ENCODE data around the gene TSHZ2. TPM values are rescaled to one million over a fixed set of nuclear protein-coding genes. Genes with fewer than 3 reads are reported as not detected.
A peak's percentile ranks its signal among the peaks of the same experiment; 100 is the strongest.

Gene TSHZ2
- total RNA-seq, 1 experiment from 2014 or later: 0.20 TPM

GRCh38 chr20:52922436-52922835 lies 49.7 kb upstream of the TSHZ2 start (continued):
- TF ChIP-seq, protein P1, sequence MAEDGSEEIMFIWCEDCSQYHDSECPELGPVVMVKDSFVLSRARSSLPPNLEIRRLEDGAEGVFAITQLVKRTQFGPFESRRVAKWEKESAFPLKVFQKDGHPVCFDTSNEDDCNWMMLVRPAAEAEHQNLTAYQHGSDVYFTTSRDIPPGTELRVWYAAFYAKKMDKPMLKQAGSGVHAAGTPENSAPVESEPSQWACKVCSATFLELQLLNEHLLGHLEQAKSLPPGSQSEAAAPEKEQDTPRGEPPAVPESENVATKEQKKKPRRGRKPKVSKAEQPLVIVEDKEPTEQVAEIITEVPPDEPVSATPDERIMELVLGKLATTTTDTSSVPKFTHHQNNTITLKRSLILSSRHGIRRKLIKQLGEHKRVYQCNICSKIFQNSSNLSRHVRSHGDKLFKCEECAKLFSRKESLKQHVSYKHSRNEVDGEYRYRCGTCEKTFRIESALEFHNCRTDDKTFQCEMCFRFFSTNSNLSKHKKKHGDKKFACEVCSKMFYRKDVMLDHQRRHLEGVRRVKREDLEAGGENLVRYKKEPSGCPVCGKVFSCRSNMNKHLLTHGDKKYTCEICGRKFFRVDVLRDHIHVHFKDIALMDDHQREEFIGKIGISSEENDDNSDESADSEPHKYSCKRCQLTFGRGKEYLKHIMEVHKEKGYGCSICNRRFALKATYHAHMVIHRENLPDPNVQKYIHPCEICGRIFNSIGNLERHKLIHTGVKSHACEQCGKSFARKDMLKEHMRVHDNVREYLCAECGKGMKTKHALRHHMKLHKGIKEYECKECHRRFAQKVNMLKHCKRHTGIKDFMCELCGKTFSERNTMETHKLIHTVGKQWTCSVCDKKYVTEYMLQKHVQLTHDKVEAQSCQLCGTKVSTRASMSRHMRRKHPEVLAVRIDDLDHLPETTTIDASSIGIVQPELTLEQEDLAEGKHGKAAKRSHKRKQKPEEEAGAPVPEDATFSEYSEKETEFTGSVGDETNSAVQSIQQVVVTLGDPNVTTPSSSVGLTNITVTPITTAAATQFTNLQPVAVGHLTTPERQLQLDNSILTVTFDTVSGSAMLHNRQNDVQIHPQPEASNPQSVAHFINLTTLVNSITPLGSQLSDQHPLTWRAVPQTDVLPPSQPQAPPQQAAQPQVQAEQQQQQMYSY (CRISPR knock-in tag; IDR thresholded peaks at IDR 0.05): no peak
- no peak for TF ChIP-seq GTF2I (CRISPR knock-in tag; conservative IDR thresholded peaks at IDR 0.05)
- TF ChIP-seq CREM (CRISPR knock-in tag; IDR thresholded peaks at IDR 0.05): no peak
- TF ChIP-seq ZBTB43 (CRISPR knock-in tag; IDR thresholded peaks at IDR 0.05): no peak

GRCh38 chr20:52923123-52923937 lies 48.8 kb upstream of the TSHZ2 start:
- Mint-ChIP-seq H3K27ac (peak overlapping the region; percentile 42; the same call in 1 of the 2 replicates), H3K9me3 (no peaks in the 10 kb centered on the region), H3K4me3 (no peak overlapping the region), H3K36me3 (no peaks in the 10 kb centered on the region; the same call in 1 of the 2 replicates), H3K27me3 (ENCODE audit: low read depth) (no peaks in the 10 kb centered on the region), H3K4me1 (peaks cover 12% of the 10 kb centered on the region)
- ATAC-seq (peak; percentile 36), DNase-seq (ENCODE audit: low spot score) (no peak)
- ChIA-PET POLR2A (no interaction called here), CTCF (no interaction called here)
- no peak for TF ChIP-seq NFYB (CRISPR knock-in tag; conservative IDR thresholded peaks at IDR 0.05; ENCODE audit: low read depth)
- TF ChIP-seq, protein P2, sequence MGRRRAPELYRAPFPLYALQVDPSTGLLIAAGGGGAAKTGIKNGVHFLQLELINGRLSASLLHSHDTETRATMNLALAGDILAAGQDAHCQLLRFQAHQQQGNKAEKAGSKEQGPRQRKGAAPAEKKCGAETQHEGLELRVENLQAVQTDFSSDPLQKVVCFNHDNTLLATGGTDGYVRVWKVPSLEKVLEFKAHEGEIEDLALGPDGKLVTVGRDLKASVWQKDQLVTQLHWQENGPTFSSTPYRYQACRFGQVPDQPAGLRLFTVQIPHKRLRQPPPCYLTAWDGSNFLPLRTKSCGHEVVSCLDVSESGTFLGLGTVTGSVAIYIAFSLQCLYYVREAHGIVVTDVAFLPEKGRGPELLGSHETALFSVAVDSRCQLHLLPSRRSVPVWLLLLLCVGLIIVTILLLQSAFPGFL (CRISPR knock-in tag; IDR thresholded peaks at IDR 0.05; ENCODE audit: borderline replicate concordance): no peak
- no peak for TF ChIP-seq GTF2I (CRISPR knock-in tag; conservative IDR thresholded peaks at IDR 0.05)
- TF ChIP-seq, protein P3, sequence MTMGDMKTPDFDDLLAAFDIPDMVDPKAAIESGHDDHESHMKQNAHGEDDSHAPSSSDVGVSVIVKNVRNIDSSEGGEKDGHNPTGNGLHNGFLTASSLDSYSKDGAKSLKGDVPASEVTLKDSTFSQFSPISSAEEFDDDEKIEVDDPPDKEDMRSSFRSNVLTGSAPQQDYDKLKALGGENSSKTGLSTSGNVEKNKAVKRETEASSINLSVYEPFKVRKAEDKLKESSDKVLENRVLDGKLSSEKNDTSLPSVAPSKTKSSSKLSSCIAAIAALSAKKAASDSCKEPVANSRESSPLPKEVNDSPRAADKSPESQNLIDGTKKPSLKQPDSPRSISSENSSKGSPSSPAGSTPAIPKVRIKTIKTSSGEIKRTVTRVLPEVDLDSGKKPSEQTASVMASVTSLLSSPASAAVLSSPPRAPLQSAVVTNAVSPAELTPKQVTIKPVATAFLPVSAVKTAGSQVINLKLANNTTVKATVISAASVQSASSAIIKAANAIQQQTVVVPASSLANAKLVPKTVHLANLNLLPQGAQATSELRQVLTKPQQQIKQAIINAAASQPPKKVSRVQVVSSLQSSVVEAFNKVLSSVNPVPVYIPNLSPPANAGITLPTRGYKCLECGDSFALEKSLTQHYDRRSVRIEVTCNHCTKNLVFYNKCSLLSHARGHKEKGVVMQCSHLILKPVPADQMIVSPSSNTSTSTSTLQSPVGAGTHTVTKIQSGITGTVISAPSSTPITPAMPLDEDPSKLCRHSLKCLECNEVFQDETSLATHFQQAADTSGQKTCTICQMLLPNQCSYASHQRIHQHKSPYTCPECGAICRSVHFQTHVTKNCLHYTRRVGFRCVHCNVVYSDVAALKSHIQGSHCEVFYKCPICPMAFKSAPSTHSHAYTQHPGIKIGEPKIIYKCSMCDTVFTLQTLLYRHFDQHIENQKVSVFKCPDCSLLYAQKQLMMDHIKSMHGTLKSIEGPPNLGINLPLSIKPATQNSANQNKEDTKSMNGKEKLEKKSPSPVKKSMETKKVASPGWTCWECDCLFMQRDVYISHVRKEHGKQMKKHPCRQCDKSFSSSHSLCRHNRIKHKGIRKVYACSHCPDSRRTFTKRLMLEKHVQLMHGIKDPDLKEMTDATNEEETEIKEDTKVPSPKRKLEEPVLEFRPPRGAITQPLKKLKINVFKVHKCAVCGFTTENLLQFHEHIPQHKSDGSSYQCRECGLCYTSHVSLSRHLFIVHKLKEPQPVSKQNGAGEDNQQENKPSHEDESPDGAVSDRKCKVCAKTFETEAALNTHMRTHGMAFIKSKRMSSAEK (CRISPR knock-in tag; IDR thresholded peaks at IDR 0.05; ENCODE audit: borderline replicate concordance): no peak
- TF ChIP-seq NFATC4 (CRISPR knock-in tag; IDR thresholded peaks at IDR 0.05): no peak
- TF ChIP-seq NFE2L1 (CRISPR knock-in tag; IDR thresholded peaks at IDR 0.05): no peak
- no peak for TF ChIP-seq FOXJ3 (CRISPR knock-in tag; IDR thresholded peaks at IDR 0.05; ENCODE audit: borderline replicate concordance)
- TF ChIP-seq, protein P4, sequence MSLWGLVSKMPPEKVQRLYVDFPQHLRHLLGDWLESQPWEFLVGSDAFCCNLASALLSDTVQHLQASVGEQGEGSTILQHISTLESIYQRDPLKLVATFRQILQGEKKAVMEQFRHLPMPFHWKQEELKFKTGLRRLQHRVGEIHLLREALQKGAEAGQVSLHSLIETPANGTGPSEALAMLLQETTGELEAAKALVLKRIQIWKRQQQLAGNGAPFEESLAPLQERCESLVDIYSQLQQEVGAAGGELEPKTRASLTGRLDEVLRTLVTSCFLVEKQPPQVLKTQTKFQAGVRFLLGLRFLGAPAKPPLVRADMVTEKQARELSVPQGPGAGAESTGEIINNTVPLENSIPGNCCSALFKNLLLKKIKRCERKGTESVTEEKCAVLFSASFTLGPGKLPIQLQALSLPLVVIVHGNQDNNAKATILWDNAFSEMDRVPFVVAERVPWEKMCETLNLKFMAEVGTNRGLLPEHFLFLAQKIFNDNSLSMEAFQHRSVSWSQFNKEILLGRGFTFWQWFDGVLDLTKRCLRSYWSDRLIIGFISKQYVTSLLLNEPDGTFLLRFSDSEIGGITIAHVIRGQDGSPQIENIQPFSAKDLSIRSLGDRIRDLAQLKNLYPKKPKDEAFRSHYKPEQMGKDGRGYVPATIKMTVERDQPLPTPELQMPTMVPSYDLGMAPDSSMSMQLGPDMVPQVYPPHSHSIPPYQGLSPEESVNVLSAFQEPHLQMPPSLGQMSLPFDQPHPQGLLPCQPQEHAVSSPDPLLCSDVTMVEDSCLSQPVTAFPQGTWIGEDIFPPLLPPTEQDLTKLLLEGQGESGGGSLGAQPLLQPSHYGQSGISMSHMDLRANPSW (CRISPR knock-in tag; conservative IDR thresholded peaks at IDR 0.05; ENCODE audit: low read depth): no peak
- no peak for TF ChIP-seq FOXP1 (CRISPR knock-in tag; IDR thresholded peaks at IDR 0.05; ENCODE audit: borderline replicate concordance)
- TF ChIP-seq ATF2 (CRISPR knock-in tag; IDR thresholded peaks at IDR 0.05; ENCODE audit: borderline replicate concordance, low read depth): no peak
- no peak for TF ChIP-seq SMAD3 (CRISPR knock-in tag; IDR thresholded peaks at IDR 0.05; ENCODE audit: borderline replicate concordance)
- no peak for TF ChIP-seq CTCF (IDR thresholded peaks at IDR 0.05)
- TF ChIP-seq PRRX2 (CRISPR knock-in tag; IDR thresholded peaks at IDR 0.05): no peak
- TF ChIP-seq, protein P5, sequence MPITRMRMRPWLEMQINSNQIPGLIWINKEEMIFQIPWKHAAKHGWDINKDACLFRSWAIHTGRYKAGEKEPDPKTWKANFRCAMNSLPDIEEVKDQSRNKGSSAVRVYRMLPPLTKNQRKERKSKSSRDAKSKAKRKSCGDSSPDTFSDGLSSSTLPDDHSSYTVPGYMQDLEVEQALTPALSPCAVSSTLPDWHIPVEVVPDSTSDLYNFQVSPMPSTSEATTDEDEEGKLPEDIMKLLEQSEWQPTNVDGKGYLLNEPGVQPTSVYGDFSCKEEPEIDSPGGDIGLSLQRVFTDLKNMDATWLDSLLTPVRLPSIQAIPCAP (CRISPR knock-in tag; IDR thresholded peaks at IDR 0.05): no peak

Measured in WTC11 (cell line).